NCI-H1694 (cell line): ENCODE measurements around the gene ABCB11.
"Not testable (repeated sequence)": the region's sequence is repeated elsewhere in the genome, so short reads cannot be mapped to it uniquely, and the experiment has no call there.

Experiments
- DNase-seq: peaks from one replicate; lab custom pipeline; 2025; lab: John Stamatoyannopoulos, UW

The ABCB11 gene

DNA sequence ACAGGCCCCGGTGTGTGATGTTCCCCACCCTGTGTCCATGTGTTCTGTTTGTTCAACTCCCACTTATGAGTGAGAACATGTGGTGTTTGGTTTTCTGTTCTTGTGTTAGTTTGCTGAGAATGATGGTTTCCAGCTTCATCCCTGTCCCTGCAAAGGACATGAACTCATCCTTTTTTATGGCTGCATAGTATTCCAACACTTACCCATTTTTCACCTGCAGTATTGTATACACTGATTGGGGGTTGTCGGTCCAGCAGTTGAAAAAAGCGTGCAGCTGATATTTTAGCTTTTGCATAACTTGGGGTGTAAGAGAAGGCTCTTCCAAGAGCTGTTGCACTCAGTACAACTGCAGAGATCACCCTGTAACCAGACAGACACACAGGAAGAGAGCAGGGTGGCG is 99.0 kb downstream of the ABCB11 start:
- DNase-seq, result not testable (repeated sequence)

DNA sequence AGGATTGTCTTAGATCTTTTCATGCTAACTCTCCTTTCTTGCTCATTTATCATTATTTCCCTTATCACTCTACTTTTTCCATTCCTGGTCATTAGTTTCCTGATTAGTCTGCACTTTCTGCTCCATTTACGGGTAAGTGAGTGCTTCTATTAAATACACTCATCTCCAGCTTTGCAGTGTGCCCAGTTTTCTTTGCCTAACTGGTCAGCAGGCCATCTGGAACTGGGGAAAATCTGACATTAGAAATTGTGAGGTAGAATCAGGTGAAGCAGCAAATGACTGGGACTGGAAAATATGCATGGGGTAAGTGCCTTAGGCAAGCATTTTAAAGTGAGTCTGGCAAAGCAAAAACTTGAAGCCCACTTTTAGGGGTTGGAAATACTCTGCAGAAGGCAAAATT is 100.9 kb downstream of the ABCB11 start:
- DNase-seq, result no peak

DNA sequence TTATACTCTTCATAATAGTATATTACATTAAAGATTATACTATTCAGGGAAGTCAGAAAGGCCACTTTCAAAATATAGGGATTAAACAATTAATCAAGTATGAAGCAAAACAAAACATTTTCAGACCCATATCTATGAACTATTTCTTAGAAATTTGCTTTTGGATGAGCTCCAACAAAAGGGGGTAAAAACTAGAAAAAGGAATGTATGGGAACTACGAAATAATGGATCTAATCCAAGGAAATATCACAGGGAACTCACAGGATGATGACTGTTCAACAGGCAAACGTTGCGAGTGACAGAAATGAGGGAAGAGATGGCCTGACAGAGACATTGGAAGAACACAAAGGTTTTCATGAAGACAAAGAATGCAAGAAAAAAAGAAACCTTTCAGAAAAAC is 102.1 kb downstream of the ABCB11 start:
- no peak for DNase-seq

DNA sequence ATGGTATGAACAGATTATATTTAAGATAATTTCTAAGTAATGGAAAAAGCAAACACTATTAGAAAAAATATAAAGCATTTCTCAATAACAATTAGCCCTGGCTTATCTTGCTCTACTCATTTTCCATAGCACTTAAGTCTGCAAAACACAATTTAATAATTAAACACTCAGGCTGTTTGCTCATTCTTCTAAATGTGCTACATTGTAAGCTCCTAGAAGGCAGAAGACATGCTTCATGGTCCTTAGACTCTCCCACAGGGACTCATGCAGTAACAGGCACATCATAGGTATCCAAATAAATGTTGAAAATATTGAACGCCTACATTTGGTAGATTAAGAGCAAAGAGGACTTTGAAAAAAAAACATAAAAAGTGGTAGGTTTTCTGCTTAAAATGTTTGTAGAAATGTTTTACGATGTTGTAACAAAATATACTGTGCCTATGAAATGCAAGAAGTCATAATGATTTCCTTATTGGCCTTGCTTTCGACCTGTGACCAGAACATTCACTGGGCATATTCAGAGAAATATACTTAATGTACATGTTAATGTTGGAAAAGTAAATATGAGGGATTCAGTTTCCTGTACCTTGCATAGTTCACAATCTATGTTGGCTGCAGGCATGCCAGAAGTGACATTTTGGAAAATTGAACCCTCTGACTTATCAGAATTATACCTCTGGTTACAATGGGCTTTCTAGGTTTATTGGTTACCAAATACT is 102.9 kb downstream of the ABCB11 start:
- no peak for DNase-seq

DNA sequence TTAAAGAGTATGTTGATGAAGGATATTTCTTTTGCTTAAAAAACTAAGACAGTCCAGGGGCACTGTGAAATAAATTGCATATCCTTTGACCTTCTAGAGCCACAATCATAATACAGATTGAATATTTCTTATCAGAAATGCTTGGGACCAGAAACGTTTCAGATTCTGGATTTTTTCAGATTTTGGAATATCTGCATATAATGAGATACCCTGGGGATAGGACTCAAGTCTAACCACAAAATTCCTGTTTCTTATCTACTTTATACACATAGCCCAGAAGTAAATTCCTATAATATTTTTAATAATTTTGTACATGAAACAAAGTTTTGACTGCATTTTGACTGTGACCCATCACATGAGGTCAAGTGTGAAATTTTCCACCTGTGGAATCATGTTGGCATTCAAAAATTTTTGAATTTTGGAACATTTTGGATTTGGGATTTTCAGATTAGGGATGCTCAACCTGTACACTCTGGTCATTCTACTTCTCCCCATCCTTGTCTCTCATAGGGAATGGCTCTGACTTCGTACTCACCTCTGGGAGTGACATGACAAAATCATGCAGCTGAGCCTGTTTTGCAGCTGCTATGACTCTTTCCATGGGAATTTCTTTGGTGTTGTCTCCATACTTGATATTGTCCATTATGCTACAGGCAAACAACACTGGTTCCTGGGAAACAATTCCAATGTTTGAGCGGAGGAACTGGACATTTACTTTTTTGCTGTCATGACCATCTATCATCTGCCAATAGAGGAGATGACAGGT is 104.3 kb downstream of the ABCB11 start:
- no peak for DNase-seq

DNA sequence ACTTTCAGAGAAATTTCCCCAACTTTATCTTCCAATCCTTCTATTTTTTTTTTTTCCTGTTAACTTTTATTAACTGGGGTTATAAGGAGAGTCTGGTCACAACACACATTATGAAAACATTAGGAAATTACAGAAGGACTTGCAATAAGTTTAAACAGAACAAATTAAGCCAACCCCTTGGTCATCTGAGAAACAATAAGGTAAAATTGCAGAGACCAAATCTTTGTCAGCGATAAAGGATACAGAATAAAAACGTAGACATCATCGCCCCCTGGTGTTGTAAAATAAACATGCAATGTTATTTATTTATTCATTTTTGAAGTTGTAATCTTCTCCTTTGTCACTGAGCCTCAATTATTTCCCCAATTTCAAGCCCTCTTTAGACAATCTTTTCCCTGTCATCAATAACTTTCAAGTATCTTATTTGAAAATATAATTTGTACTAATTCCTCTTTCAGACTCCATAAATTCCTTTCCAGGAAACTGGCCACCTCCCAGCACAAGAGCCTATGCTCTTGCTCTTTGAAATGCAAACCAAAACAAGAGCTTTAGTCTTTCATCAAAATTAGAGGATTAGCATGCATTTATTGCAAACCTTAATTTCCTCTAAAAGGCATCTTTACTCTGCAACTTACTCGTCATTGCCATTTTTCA is 110.5 kb downstream of the ABCB11 start:
- peak; percentile 53 for DNase-seq

DNA sequence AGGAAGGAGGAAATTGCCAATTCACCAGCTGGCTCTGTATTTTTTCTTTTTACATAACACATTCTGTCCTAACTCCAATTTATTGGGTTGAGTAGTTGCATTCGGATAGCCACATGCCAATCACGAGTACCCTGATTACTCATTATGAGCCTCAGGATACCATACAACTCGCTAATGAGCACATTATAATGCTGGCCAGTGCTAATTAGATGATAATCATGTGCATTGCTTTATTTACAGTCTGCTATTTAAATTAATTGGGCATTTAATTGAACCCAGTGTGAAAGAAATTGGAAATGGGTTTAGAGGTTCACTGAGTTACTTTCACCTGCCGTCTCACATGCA is 114.8 kb downstream of the ABCB11 start:
- no peak for DNase-seq

DNA sequence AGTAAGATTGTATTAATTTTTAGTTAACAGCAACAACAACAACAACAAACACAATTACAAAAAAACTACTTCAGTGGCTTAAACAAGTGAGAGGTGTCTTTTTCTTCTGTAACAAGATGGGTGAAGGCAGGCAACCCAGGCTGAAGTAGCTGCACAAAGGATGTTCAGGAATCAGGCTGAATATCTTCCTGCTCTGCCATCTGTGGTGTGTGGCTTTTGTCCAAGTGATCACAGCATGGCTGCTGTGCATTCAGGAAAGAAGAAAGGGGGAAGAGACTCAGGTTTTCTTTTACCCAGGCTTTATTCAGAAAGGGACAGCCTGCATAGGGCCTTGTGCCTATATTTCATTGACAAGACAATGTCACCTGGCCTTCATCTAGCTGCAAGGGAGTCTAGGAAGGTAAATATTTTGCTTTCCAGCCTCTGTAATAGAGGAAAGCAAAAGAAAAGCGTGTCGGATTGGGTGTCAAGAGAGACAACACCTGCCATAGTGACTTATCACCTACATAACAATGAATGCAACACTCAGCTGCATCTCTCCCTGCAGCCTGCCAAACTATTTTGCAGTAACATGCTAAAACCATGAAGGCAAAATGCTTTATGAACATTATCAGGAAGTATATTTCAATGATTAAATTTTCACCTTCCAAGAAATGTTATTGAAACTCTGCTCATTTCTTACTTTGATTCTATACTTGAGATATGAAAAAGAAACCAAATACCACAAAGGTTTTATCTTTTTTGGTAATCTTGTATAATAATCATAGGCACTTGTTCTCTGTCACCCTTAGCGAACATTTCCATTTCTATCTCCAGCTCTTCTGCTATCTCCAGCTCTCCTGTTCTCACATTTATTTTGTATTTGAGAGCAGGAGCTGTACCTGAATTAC is 115.4 kb downstream of the ABCB11 start:
- DNase-seq, result peak; percentile 83

DNA sequence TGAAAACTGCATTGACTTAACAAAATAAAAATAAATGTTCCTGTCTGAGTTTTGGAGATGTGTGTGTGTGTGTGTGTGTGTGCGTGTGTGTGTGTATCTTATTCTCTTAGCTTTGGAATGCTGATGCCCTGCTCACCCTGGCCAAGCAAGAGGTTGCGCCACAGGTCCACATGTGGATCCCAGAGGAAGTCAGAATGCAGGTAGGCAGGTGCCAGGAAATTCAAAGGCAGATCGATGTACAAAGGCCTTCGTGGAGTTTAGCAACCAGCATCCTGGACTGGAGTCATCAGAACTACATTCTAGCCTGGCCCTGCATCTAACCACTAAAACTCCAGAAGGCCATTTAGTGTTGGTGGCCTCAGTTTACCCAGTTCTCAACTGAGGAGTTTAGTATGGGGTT is 117.6 kb downstream of the ABCB11 start:
- no peak for DNase-seq

DNA sequence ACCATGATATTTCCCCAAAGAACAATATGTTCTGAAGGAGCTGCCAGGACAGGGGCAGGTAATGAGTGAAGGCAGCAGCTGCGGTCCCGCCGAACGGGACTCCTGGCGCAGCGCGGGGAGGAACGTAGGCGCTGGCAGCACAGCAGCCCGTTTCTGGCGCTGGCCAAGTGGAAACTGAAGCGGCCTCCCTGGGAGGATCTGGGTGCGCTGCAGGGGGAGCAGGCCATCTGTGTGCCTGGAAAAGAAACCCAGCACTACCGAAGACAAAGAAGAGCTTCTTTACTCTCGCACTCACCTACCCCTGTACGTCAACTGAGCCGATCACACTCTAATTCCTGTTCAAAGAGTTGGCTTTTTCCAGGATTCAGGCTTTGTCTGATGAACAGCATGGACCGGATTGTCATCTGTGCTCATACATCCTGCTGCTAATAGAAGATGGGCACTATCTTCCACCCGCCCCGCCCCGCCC is 118.2 kb downstream of the ABCB11 start:
- peak; percentile 72 for DNase-seq

DNA sequence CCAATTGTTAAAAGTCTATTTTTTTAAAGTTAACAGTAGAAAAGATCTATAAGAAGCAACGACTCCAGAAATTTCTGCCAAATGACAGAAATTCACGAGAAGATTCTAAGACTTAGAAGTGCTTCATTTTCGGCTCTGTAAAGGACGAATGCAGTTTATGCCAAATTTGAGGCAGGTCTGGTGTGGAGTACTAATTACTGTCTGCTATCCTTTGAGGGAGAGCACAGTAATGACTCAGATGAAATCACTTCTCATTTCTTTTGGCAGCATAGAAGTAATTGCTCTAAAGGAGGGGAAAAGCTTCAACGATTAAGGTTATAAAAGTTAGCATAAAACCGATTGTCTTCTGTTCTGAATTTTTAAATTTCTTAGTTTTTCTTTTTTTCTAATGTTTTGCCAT is 118.7 kb downstream of the ABCB11 start:
- DNase-seq, result no peak

DNA sequence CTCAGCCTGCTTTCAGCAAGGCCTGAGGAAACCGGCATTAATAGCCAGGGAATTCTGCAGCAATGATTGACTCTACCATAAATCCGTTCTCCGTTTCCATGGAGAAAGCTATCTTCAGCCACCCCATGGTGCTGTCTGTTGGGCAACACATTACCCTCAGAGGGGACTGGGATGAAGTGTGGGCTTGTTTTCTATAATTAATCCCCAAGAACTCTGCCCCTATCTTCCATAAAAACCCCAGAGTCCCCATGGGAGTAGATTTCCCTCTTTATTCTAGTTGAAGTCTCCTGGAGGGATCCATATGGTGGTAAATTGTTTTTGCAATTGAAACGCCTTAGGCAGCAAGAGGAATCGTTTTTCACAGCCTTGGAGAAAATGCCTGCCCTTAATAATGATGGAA is 120.8 kb downstream of the ABCB11 start:
- DNase-seq, result no peak

DNA sequence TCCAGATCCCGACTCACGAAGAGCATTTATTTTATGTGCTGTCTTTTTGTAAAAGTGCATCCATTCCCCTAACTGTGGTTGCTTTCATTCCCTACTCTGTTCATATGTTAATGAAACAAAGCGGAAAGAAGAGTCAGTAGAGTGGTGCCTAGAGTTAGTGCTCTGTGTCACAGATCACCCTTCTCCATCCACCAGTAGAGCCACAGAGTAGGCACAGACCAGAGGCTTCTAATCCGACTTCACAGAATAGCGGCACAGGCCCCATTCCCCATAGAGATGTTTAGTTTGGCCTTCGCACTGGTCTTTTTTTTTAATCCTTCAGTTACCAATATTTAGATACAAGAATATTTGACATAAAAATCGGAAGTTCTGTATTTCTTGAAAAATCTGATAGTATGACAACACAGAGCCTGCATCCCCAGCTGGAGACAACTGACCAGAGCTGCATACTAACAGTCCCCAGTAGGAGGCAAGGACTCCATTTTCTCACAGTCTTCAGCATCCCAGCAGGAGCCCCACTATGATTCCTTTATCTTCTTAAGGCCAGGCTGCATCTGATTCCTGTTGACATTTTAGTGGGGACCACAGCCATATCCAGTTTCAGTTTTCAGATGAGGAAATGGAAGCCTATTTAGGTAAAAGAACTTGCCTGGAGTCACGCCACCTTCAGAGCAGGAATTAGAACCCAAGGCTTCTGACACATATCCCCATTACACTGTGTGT is 123.0 kb downstream of the ABCB11 start:
- DNase-seq, result no peak

DNA sequence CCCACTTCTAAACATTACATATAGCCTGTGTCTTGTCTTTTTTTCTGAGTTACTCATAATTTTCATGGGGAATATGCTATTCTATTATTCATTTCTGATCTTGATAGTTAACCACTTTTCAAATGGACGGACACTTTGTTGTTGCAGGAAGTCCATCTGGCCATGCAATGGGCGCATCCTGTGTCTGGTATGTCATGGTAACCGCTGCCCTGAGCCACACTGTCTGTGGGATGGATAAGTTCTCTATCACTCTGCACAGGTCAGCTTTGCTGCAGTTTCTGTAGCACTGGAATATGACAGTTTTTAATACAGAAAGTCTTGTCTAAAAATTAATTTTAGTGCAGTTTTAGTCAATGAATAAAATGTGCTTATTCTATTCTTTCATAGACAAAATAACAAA is 126.8 kb downstream of the ABCB11 start:
- DNase-seq, result no peak

DNA sequence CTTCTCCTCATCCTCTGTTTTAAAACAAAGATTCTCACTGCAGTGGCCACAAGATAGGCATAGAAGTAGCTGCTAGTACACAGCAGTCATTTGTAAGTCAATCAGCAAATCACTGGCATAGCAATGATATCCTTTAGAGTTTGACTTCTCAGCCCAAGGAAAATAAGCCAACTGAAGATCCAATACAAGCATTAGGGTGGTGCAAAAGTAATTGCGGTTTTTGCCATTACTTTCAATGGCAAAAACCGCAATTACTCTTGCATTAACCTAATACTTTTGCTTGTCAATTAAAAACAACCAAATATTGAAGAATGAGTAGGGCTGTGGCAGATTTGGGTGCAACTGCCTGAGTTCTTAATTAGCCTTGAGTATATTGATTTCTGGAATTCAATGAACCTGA is 127.2 kb downstream of the ABCB11 start:
- no peak for DNase-seq

DNA sequence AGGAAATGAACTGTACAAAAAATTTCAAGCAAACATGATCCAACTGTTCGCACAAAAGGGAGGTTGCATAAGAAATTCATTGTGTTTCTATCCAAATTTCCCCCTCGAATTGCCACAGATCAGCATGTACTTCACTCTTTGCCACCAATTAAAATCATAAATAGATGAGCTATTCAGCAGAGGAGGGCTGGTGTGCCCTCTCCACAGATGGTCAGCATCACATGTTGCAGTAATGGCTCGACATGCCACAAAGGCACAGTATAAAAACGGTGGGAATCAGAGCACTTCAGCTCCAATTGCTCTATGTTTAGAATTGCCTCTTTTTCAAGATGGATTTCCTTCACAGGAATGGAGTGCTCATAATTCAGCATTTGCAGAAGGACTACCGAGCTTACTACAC is 130.1 kb downstream of the ABCB11 start, which contains the start of gene G6PC2:
Gene G6PC2 (plus strand): TSS at position 289 of the 400 bp plus-strand sequence. CDS start 41 bp downstream, at position 330.
- DNase-seq, result no peak

DNA sequence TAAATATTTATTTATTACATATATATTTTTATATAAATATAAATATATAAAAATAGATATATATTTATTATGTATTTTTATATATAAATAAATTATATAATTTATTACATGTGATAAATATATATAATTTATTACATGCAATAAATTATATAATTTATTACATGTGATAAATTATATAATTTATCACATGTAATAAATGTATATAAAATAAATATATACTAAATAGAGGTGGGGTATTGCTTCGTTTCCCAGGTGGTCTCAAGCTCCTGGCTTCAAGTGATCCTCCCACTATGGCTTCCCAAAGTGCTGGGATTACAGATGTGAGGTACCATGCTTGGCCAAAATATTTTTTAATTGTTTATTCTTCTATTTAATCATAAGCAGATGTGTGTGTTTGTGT is 133.7 kb downstream of the ABCB11 start:
- DNase-seq, result no peak

DNA sequence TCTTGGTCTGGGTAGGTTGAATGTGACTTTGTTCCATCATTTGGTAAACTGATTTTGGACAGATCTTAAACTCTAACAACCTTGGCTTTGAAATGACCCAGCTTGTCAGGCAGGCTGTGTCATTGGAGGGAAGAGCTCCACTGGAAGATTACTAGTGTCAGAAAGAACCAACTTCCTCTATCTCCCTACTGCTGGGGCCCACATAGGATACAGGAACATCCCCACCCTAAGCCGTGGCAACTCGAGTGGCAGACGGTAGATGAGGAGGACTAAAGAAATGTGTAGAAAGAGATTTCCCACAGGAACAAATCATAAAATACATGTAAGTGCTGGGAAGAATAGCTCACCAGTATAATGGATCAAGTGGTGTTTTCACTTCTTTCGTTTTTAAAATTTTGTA is 134.3 kb downstream of the ABCB11 start:
- DNase-seq, result no peak

DNA sequence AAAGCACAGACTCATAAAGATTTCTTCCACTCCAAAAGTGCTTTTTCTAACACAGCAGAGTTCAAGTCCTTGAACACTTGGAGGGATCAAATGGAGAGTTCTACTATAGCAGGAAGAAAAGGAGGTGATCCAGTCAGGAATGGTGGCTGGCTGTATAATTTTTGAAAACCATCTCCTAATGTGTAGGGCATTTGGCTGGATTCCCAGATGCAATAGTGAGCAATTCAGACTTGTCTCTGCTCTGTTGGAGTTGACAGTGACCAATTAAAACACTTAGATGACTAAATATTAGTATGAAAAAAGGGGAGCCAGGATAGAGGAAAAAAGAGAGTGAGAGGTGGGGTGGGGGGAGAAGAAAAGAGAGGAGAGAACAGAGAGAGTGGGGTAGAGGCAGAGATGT is 135.4 kb downstream of the ABCB11 start:
- DNase-seq, result peak; percentile 14

DNA sequence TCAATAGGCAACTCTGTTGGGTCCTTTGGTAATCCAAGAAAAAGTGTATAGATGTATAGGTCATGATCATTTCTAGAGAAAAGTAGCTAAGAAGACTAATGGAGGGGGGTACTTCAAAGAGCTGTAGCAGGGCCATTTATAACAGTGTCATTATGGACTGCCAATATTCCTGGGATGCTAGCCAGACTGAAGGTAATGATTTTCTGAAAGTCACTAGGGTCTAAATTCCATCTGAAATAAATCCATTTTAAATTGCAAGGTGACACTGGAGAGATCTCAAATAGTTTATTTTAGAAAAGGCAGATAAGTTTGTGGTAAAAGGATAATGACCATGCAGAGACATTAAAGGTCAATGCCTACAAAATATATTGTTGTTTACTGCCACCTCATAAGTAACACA is 136.4 kb downstream of the ABCB11 start:
- DNase-seq, result no peak

DNA sequence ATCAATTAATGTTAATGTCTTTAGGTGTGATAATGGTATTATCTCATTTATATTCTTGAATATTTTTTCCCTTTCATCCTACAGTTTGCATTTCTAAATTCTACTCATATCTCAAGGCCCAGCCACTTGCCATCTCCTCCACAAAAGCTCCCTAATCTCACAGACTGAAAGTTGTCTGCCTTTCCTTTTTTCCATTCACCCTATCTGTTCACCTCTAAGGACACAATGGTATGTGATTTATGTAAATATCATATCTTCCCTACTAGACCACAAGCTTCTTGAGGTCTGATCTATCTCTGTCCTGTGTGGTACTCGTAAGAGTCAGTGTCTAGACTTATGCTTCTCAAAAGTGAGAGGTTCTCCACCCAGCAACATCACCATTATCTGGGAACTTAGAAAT is 137.0 kb downstream of the ABCB11 start:
- no peak for DNase-seq
